ENCODE measurements around the gene NFIX. TPM values are rescaled to one million over a fixed set of nuclear protein-coding genes. Genes with fewer than 3 reads are reported as not detected.
"Not testable (repeated sequence)": the region's sequence is repeated elsewhere in the genome, so short reads cannot be mapped to it uniquely, and the experiment has no call there.

NFIX gene
- total RNA-seq, 4 donors from 2014 or later, result 39.8 to 55.8 (median 48.2) TPM

DNA sequence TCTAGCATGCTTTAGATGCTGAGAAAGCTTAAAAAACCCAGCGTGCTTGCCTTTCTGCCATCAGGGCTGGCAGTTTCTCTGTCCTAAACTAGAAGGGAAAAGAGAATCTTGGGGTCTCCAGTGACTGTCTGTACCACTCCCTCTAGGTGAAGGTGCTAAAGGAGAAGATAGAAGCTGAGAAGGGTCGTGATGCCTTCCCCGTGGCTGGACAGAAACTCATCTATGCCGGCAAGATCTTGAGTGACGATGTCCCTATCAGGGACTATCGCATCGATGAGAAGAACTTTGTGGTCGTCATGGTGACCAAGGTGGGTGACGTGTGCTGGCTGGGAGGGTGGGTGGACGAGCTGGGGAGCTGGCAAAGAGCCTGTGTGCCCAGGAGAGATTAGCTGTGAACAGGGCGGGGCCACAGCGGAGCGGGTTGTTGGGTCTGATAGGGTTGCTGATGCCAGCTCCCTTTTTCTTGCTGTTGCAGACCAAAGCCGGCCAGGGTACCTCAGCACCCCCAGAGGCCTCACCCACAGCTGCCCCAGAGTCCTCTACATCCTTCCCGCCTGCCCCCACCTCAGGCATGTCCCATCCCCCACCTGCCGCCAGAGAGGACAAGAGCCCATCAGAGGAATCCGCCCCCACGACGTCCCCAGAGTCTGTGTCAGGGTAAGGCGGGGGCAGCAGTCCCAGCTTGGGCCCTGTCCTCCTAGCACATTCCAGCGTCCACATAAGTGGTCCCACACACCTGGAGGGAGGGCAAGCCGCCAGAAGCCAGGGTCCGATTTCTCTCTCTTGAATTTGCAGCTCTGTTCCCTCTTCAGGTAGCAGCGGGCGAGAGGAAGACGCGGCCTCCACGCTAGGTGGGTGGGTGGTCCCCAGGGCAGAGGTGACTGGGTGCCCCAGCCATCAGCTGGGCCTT, 47.3 kb upstream of the NFIX start:
- no peak overlapping the region for H3K27ac ChIP-seq
- WGBS, 2 donors, result 83 to 85% methylated on average over 27 to 28 of the region's 28 CpGs

DNA sequence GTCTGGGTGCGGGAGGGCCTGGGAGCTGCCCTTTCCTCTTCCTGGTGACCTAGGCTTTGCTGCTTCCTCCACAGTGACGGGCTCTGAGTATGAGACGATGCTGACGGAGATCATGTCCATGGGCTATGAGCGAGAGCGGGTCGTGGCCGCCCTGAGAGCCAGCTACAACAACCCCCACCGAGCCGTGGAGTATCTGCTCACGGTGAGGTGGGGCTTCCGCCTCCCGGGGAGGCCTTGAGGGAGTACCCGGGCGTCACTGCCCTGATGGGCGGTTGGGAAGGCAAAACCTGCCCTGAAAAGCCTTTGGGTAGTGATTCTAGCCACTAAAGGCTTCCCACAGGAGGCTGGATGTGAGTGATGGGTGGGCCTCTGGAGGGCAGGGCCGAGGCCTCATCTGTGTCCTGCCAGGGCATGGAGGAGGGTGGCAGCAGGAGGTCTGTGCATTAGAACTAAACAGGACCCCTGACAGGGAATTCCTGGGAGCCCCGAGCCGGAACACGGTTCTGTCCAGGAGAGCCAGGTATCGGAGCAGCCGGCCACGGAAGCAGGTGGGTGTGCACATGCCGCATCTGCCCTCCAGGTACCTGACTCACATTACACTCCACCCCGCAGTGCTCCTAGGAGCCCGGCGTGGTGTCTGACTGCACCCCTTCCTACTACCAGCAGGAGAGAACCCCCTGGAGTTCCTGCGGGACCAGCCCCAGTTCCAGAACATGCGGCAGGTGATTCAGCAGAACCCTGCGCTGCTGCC, 46.5 kb upstream of the NFIX start:
- TF ChIP-seq, protein P1, sequence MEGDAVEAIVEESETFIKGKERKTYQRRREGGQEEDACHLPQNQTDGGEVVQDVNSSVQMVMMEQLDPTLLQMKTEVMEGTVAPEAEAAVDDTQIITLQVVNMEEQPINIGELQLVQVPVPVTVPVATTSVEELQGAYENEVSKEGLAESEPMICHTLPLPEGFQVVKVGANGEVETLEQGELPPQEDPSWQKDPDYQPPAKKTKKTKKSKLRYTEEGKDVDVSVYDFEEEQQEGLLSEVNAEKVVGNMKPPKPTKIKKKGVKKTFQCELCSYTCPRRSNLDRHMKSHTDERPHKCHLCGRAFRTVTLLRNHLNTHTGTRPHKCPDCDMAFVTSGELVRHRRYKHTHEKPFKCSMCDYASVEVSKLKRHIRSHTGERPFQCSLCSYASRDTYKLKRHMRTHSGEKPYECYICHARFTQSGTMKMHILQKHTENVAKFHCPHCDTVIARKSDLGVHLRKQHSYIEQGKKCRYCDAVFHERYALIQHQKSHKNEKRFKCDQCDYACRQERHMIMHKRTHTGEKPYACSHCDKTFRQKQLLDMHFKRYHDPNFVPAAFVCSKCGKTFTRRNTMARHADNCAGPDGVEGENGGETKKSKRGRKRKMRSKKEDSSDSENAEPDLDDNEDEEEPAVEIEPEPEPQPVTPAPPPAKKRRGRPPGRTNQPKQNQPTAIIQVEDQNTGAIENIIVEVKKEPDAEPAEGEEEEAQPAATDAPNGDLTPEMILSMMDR (IDR thresholded peaks at IDR 0.05), result no peak
- TF ChIP-seq EP300 (IDR thresholded peaks at IDR 0.05) (no peak), POLR2A (IDR thresholded peaks at IDR 0.05) (no peak)
- Histone ChIP-seq H3K27me3 (no peaks in the 10 kb centered on the region), H3K27ac (no peak overlapping the region), H3K9me3 (no peaks in the 10 kb centered on the region), H3K4me1 (peaks cover 0 to 51% (median 13%) of the 10 kb centered on the region in 4 donors), H3K36me3 (peaks cover 0 to 76% (median 30%) of the 10 kb centered on the region in 3 donors), H3K4me3 (no peak overlapping the region)
- whole genome bisulfite sequencing, 2 donors, result 90% methylated on average over 28 to 30 of the region's 30 CpGs
- DNase-seq (ENCODE audit: low spot score in 2 of 2), result no peak

More for the DNA sequence above, 47.3 kb upstream of the NFIX start:
- Histone ChIP-seq H3K27me3 (no peaks in the 10 kb centered on the region), H3K4me1 (peaks cover 0 to 50% (median 13%) of the 10 kb centered on the region in 4 donors), H3K36me3 (peaks cover 0 to 76% (median 38%) of the 10 kb centered on the region in 3 donors), H3K9me3 (no peaks in the 10 kb centered on the region), H3K4me3 (no peak overlapping the region)
- TF ChIP-seq, protein P1 (IDR thresholded peaks at IDR 0.05), result no peak
- no peak for TF ChIP-seq EP300 (IDR thresholded peaks at IDR 0.05)
- TF ChIP-seq POLR2A (IDR thresholded peaks at IDR 0.05), result no peak
- DNase-seq (ENCODE audit: low spot score in 2 of 2), result no peak

DNA sequence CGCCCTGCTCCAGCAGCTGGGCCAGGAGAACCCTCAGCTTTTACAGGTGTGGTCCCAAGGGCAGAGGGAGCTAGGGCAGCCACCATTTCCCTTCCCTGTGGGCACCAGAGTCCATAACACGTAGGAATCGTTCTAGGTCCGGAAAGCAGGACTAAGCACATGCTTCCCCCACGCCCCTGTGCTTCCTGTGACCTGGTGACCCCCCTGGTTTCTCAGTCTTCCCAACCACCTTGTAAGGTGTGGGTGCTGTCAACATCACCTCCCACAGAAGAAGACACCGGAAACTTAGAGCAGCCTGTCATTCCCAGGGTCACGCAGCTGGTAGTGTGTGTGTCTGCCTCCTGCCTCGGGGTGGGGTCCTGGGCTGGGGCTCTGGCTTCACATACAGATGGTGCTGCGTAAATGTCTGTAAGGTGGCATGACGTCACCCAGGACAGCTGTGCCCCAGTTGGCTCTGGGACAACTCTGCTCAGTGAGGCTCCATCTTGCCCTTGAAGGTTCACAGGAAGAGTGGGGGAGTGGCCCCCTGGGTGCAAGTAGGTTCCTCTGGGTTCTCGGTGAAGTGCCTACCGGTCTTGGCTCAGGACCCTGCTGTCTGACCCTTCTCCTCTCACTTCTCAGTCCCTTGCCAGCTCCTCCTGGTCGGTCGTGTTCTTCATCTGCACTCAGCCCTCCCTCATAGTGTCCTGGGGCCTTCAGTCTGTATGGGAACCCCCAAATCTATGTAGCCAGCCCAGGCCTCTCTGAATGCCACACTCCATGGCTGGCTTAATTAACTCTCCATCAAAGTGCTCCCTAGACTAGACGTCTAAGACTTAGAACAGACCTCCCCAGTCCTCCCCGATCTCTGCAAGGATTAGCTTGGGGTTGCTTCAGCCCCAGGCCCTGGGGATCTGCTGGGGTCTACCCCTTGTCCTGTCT, 45.7 kb upstream of the NFIX start:
- Histone ChIP-seq H3K27me3 (no peaks in the 10 kb centered on the region), H3K9me3 (no peaks in the 10 kb centered on the region), H3K4me1 (peaks cover 0 to 53% (median 13%) of the 10 kb centered on the region in 4 donors), H3K36me3 (peaks cover 0 to 76% (median 29%) of the 10 kb centered on the region in 3 donors), H3K27ac (no peak overlapping the region), H3K4me3 (no peak overlapping the region)
- no peak for DNase-seq (ENCODE audit: low spot score in 2 of 2)
- 77 to 87% methylated on average over 14 to 15 of the region's 16 CpGs for WGBS, 2 donors
- TF ChIP-seq EP300 (IDR thresholded peaks at IDR 0.05) (no peak), POLR2A (IDR thresholded peaks at IDR 0.05) (no peak)
- TF ChIP-seq, protein P1 (IDR thresholded peaks at IDR 0.05), result no peak

DNA sequence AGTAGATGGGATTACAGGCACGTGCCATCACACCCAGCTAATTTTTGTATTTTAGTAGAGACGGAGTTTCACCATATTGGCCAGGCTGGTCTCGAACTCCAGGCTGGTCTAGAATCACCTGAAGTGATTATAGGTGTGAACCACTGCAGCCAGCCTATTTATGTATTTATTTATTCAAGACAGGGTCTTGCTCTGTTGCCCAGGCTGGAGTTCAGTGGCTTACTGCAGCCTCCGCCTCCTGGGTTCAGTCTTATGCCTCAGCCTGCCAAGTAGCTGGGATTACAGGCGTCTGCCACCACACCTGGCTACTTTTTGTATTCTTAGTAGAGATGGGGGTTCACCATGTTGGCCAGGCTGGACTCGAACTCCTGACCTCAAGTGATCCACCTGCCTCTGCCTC, 43.2 kb upstream of the NFIX start:
- Histone ChIP-seq H3K27ac (peak overlapping the region in 1 of 4 donors; percentile 60), H3K36me3 (peaks cover 0 to 84% (median 29%) of the 10 kb centered on the region in 3 donors), H3K4me1 (peaks cover 0 to 56% (median 20%) of the 10 kb centered on the region in 4 donors)
- H3K9me3 ChIP-seq; H3K27me3 ChIP-seq; H3K4me3 ChIP-seq; DNase-seq (ENCODE audit: low spot score in 2 of 2): not testable (repeated sequence)
- 87 to 90% methylated on average over 6 of the region's 6 CpGs for WGBS, 2 donors

Measured in tibial nerve (tissue), 4 donors.